HG02870 (cell line): Measurements from ENCODE around the gene SLC29A1.

Source experiments
- ATAC-seq: cut with Tn5 transposase; IDR thresholded peaks from one replicate; pipeline ENCODE4 v1.9.1; 2021; ENCODE audit warnings: mild to moderate bottlenecking, moderate library complexity; ENCODE audit not compliant: unreplicated experiment

The SLC29A1 gene

DNA sequence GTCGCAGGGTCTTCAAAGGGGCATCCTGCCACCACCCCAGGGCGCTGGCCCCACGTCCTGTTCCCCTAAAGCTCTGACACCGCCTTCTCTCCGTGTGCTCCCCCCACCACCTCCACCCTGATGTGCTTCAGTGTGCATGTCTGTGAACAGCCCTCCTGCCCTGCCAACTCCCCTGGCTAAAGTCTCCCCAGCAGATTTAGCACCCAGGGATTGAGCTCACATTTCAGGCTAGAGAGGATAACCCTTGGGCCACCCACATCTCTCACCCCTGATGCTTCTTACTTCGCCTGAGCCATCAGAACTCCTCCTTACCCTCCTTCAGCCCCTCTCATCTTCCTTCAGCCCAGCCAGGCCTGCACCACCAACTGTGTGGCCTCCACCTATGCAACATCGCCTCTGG is 54.4 kb downstream of the SLC29A1 start:
- no peak for ATAC-seq

DNA sequence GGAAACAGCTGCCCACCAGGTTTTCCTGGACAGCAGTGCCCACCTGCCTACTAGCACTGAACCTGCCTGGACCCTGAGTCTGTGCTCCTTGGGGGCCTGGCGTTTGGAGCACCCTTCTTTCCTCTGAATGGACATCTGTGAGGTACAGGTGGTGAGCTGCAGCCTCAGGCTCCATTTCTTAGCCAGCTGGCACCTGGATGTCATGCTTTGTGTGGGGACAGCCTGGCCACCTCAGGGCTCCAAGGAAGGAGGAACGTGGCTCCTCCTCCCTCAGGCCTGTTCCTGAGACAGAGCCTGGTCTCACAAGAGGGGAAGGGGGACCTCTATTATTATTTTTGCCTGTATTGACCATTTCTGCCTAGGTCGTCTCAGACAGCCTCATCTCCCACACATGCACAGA is 54.9 kb downstream of the SLC29A1 start:
- no peak for ATAC-seq

DNA sequence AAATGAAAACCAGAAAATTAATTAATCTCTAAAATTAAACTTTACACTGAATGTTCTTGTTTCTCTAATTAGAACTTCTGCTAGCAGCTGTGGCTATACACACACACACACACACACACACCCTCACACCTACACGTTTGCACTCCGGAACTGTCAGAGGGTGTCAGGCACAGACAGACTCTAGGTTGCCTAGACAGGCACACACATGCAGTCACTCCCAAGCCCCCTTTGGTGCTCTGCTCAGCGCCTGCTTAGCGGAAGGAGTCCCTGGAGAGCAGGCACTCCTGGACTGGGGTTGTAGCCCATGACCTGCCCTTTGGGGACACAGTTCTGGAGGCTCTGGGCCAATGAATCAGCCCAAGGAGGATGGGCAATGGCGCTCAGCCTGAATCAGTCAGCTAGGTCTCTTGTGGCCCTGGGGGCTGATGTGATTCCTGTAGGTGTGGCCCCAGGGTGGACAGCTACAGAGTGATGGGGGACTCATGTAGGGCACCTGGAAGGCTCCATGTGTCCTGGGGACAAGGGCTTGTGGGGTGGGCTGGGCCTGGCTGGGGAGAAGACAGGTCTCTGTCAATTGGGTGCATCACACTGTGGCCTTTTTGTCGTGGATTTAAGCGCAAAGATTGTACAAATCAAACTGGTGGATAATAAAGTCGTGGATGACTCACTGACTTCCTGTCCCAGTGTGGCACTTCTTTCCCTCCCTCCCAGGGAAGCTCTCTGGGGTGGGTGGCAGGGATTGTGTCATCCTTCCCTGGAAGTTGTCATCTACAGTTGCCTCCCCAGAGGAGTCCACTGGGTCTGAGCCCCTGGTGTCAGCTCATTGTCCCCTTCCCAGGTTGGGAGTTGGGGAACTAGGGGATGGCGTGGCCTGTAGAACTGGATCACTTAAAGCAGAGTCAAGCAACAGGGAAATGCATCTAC is 55.6 kb downstream of the SLC29A1 start:
- ATAC-seq, result no peak
